GM21737 (cell line): ENCODE results near the gene LIN37.

ENCODE experiments used
- ATAC-seq: cut with Tn5 transposase; IDR thresholded peaks from one replicate; pipeline ENCODE4 v1.9.1; 2021; ENCODE audit warnings: mild to moderate bottlenecking, moderate library complexity; ENCODE audit not compliant: unreplicated experiment

Gene LIN37

DNA sequence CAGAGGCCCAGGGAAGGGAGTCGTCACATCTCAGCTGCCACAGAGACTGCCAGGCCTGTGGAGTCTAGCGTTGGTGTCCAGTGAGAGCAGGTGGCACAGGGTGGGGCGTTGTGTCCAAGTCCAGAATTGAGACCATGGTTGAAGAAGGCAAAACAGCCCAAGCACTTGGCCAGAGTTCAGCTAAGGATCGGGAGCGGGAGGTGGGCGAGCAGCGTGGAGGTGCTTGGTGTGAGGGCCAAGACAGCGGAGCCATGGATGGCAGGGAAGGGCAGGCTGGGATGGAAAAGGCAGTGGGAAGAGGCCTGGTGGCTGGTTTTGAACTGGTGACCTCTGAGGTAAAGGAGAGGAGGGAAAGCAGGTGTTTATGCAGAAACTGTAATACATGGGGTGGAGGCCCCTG is 14.1 kb upstream of the LIN37 start:
- ATAC-seq = no peak

DNA sequence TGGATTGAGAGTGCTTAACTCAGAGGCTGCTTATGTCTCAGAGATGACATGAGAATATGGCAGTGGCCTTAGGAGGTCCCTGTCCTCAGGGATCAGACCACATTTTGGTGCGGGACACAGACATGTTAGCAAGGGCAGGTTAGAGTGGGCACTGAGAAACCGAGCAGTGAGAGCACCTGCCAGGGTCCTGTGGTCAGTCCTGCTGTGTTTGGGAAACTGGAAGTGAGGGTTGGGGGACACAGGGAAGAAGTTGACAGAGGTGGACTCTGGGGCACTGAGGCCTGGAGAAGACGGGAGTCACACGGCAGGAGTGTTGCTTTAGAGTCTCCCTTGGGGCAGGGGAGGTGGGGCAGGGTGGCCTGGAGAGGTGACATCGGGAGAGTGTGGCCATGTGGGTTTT is 13.5 kb upstream of the LIN37 start:
- ATAC-seq = no peak

- ATAC-seq = no peak
These were observed 11.2 kb upstream of the LIN37 start for GRCh38 chr19:35736913-35737886.

DNA sequence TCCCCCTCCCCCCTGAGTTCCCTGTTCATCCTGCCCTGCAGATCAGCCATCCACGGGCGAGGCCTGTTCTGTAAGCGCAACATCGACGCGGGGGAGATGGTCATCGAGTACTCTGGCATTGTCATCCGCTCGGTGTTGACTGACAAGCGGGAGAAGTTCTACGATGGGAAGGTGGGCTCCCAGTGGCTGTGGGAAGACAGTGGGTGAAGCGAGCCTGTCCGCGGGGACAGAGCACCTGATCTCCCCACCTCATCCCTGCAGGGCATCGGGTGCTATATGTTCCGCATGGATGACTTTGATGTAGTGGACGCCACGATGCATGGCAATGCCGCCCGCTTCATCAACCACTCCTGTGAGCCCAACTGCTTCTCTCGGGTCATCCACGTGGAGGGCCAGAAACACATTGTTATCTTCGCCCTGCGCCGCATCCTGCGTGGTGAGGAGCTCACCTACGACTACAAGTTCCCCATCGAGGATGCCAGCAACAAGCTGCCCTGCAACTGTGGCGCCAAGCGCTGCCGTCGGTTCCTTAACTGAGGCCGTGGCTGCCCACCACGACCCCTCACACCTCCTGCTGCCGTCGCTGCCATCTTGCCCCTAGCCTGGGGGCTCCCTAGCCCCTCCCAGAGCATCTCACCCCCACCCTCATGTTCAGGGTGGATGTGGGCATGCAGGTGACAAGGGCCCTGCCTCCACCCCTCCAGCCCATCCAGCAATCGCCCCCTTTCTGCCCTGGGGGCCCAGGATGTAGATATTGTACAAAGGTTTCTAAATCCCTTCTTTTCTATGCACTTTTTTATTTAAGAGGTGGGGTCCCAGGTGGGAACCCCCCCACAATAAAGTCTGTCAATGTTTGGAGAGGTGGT is 10.1 kb upstream of the LIN37 start:
- no peak for ATAC-seq

- ATAC-seq = no peak
These were observed 9.5 kb upstream of the LIN37 start for GRCh38 chr19:35738887-35739229.

- ATAC-seq = no peak
These were observed 8.9 kb upstream of the LIN37 start for GRCh38 chr19:35739275-35740107.

GRCh38 chr19:35740108-35740422 is 8.3 kb upstream of the LIN37 start:
- no peak for ATAC-seq

- ATAC-seq = peak; percentile 50
These were observed 7.8 kb upstream of the LIN37 start for GRCh38 chr19:35740423-35741202.

DNA sequence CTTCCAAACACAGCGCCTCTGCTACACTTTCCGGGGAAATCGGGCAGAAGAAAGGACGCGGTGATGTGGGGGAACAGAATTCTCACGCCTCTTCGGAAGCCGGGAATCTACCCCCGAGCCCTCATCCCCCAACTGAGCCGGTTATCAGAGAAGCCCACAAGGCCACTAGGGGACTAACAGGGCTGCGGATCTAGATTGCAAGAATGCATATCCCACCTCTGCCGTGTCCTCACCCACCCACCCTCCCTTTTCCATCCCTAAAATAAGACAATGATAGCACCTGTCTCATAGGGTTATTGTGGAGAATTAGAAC is 7.2 kb upstream of the LIN37 start:
- no peak for ATAC-seq

- no peak for ATAC-seq
These were observed 6.2 kb upstream of the LIN37 start, which contains the start of gene IGFLR1 for GRCh38 chr19:35742121-35742724. TSS of gene IGFLR1 (minus strand) at chr19:35742452. CDS start at chr19:35741180, 1,272 bp downstream.

- no peak for ATAC-seq
These were observed 4.5 kb upstream of the LIN37 start for GRCh38 chr19:35743640-35744429.

GRCh38 chr19:35744430-35745327 is 3.7 kb upstream of the LIN37 start:
- ATAC-seq = peak; percentile 28

DNA sequence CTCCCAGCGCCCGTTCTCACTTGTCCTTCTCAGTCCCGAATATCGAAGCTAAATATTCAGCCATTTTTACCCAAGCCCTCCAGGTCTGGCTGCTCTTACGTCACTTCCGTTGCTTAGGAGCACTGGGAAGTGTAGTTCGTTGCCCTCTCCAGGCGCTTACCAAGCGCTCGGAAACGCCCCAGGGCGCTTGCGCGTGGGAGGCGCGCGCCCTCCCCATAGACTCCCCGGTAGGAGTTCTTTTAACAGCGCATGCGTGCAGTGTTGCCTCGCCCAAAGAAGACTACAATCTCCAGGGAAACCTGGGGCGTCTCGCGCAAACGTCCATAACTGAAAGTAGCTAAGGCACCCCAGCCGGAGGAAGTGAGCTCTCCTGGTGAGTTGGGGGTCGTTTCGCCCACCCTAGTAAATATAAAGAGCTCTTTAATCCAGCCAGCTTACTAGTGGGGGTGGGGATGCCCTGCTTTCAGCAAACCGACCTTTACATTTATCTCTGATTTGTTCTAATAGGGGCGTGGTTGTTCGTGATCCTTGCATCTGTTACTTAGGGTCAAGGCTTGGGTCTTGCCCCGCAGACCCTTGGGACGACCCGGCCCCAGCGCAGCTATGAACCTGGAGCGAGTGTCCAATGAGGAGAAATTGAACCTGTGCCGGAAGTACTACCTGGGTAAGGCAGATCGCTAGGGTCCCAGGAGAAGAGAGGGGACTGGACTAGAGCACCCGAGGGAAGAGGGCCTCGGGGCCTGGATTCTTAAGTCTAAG is 2.9 kb upstream of the LIN37 start, which contains the start of the genes PSENEN and U2AF1L4:
Gene PSENEN (plus strand): TSS at position 324 of the 759 bp plus-strand sequence. CDS start 280 bp downstream, at position 604.
Gene U2AF1L4 (minus strand): TSS at position 91 of the 759 bp plus-strand sequence. CDS start 27 bp downstream, at position 64.
- peak; percentile 35 for ATAC-seq

GRCh38 chr19:35746087-35746462 is 2.3 kb upstream of the LIN37 start:
- no peak for ATAC-seq

- no peak for ATAC-seq
These were observed 1.8 kb upstream of the LIN37 start for GRCh38 chr19:35746531-35746930.

- no peak for ATAC-seq
These were observed 1.8 kb downstream of the LIN37 start for GRCh38 chr19:35750167-35750566.
